Measurements from ENCODE around the gene PARD6A. TPM values are rescaled to one million over a fixed set of nuclear protein-coding genes. Genes with fewer than 3 reads are reported as not detected.
A peak's percentile ranks its signal among the peaks of the same experiment; 100 is the strongest.

Gene PARD6A
- total RNA-seq, 2 donors from 2014 or later, result 3.9 to 5.6 TPM

GRCh38 chr16:67651039-67651438 lies 9.7 kb upstream of the PARD6A start:
- peaks cover 8 to 24% of the 10 kb centered on the region in 2 donors for H3K27me3 ChIP-seq
- no peak for DNase-seq (ENCODE audit: low spot score)
- no peaks in the 10 kb centered on the region for H3K9me3 ChIP-seq
- H3K36me3 ChIP-seq, result no peaks in the 10 kb centered on the region
- H3K27ac ChIP-seq, result no peak overlapping the region
- no peak for TF ChIP-seq CTCF (IDR thresholded peaks at IDR 0.05)
- H3K4me1 ChIP-seq, result peaks cover 0 to 24% of the 10 kb centered on the region in 2 donors
- H3K4me3 ChIP-seq, result no peak overlapping the region

GRCh38 chr16:67651847-67652246 lies 8.9 kb upstream of the PARD6A start:
- no peak overlapping the region for H3K27ac ChIP-seq
- TF ChIP-seq CTCF (IDR thresholded peaks at IDR 0.05), result no peak
- H3K36me3 ChIP-seq, result no peaks in the 10 kb centered on the region
- H3K27me3 ChIP-seq, result peaks cover 8 to 24% of the 10 kb centered on the region in 2 donors
- H3K4me3 ChIP-seq, result no peak overlapping the region
- no peak for DNase-seq (ENCODE audit: low spot score)
- H3K9me3 ChIP-seq, result no peaks in the 10 kb centered on the region
- peaks cover 0 to 24% of the 10 kb centered on the region in 2 donors for H3K4me1 ChIP-seq

GRCh38 chr16:67652578-67653127 lies 8.1 kb upstream of the PARD6A start:
- Histone ChIP-seq H3K9me3 (no peaks in the 10 kb centered on the region), H3K36me3 (no peaks in the 10 kb centered on the region), H3K4me3 (peak overlapping the region; percentile 28 to 48), H3K27me3 (peaks cover 8 to 24% of the 10 kb centered on the region in 2 donors), H3K4me1 (peaks cover 0 to 24% of the 10 kb centered on the region in 2 donors), H3K27ac (no peak overlapping the region)
- TF ChIP-seq CTCF (IDR thresholded peaks at IDR 0.05), result no peak
- no peak for DNase-seq (ENCODE audit: low spot score)

GRCh38 chr16:67653128-67653788 lies 7.5 kb upstream of the PARD6A start:
- Histone ChIP-seq H3K4me3 (peak overlapping the region; percentile 28 to 48), H3K4me1 (peaks cover 0 to 22% of the 10 kb centered on the region in 2 donors), H3K27me3 (peaks cover 8 to 18% of the 10 kb centered on the region in 2 donors), H3K36me3 (no peaks in the 10 kb centered on the region), H3K9me3 (no peaks in the 10 kb centered on the region), H3K27ac (no peak overlapping the region)
- TF ChIP-seq CTCF (IDR thresholded peaks at IDR 0.05), result no peak
- DNase-seq (ENCODE audit: low spot score), result no peak

- H3K27me3 ChIP-seq, result peaks cover 5 to 12% of the 10 kb centered on the region in 2 donors
Measured at GRCh38 chr16:67653789-67654402, 6.9 kb upstream of the PARD6A start.

More at GRCh38 chr16:67653789-67654402, 6.9 kb upstream of the PARD6A start:
- DNase-seq (ENCODE audit: low spot score), result no peak
- no peaks in the 10 kb centered on the region for H3K9me3 ChIP-seq
- H3K4me1 ChIP-seq, result peaks cover 0 to 22% of the 10 kb centered on the region in 2 donors
- H3K36me3 ChIP-seq, result no peaks in the 10 kb centered on the region
- peak overlapping the region in 1 of 2 donors; percentile 48 for H3K4me3 ChIP-seq
- TF ChIP-seq CTCF (IDR thresholded peaks at IDR 0.05), result no peak
- no peak overlapping the region for H3K27ac ChIP-seq

Measured in right atrium auricular region (tissue), 2 donors.